IMR-90 (cell line): ENCODE results near the gene VPS8.

Experiments
- BHLHE40 ChIP-seq: fragments of 150-350 bp; IDR thresholded peaks from 2 replicates; pipeline ENCODE4 v1.6.1; 2016; ENCODE audit warnings: mild to moderate bottlenecking, low read depth, low read length
- CEBPB ChIP-seq: IDR thresholded peaks from 2 replicates; pipeline ENCODE4 v1.6.1; 2012; ENCODE audit warnings: low read depth, low read length, improper control_type of control experiment
- CHD1 ChIP-seq: IDR thresholded peaks from 2 replicates; pipeline ENCODE4 v1.6.1; 2012; ENCODE audit warnings: low read depth, low read length, improper control_type of control experiment
- CTCF ChIP-seq: conservative IDR thresholded peaks from 2 replicates; pipeline ENCODE4 v1.5.1; 2012; ENCODE audit warnings: mild to moderate bottlenecking, low read depth, low read length, improper control_type of control experiment
- MAFK ChIP-seq: IDR thresholded peaks from 2 replicates; pipeline ENCODE4 v1.6.1; 2012; ENCODE audit warnings: low read depth, low read length, improper control_type of control experiment
- MAZ ChIP-seq: IDR thresholded peaks from 2 replicates; pipeline ENCODE4 v1.6.1; 2012; ENCODE audit warnings: low read depth, mild to moderate bottlenecking, low read length, improper control_type of control experiment, moderate library complexity, borderline replicate concordance
- POLR2A ChIP-seq: IDR thresholded peaks from 2 replicates; pipeline ENCODE4 v1.6.1; 2012; ENCODE audit warnings: mild to moderate bottlenecking, low read depth, low read length
- RAD21 ChIP-seq: IDR thresholded peaks from 2 replicates; pipeline ENCODE4 v1.6.1; 2012; ENCODE audit warnings: low read length, improper control_type of control experiment
- RFX5 ChIP-seq: IDR thresholded peaks from 2 replicates; pipeline ENCODE4 v1.8.0; 2012; ENCODE audit warnings: low read depth, mild to moderate bottlenecking, low read length, moderate library complexity
- TF ChIP-seq, protein P1 (sequence below): fragments of 150-350 bp; IDR thresholded peaks from 2 replicates; pipeline ENCODE4 v1.6.1; 2016; ENCODE audit warnings: low read depth, mild to moderate bottlenecking, low read length, moderate library complexity, borderline replicate concordance
- TF ChIP-seq, protein P2 (sequence below): fragments of 150-350 bp; IDR thresholded peaks from 2 replicates; pipeline ENCODE4 v1.6.1; 2017; ENCODE audit warnings: mild to moderate bottlenecking, antibody characterized with exemption, low read length, low read depth

DNA sequence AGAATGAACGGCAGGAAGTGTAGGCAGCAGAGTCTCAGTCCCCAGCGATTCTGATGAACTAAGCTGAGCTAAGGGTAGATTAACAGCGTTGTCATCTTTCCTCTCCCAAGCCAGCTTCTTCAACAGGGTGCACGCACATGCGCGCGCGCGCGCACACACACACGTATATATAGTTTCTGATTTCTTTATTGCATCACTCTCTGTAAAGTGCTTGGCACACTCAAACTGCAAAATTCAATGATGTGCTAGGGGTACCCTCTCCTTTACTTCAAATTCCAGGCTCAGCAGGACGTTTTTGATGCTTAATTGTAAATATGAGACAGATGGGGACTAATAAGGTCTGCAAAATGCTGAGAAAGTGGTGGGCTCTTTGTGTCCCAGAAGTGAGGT, 26.1 kb upstream of the VPS8 start:
- TF ChIP-seq CTCF, result no peak
- TF ChIP-seq CHD1, result no peak
- no peak for TF ChIP-seq POLR2A
- TF ChIP-seq RAD21, result no peak
- TF ChIP-seq BHLHE40, result no peak
- TF ChIP-seq, protein P1, sequence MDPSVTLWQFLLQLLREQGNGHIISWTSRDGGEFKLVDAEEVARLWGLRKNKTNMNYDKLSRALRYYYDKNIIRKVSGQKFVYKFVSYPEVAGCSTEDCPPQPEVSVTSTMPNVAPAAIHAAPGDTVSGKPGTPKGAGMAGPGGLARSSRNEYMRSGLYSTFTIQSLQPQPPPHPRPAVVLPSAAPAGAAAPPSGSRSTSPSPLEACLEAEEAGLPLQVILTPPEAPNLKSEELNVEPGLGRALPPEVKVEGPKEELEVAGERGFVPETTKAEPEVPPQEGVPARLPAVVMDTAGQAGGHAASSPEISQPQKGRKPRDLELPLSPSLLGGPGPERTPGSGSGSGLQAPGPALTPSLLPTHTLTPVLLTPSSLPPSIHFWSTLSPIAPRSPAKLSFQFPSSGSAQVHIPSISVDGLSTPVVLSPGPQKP, result no peak
- TF ChIP-seq CEBPB, result peak; percentile 55; the same call in 1 of the 2 replicates
- TF ChIP-seq, protein P2, sequence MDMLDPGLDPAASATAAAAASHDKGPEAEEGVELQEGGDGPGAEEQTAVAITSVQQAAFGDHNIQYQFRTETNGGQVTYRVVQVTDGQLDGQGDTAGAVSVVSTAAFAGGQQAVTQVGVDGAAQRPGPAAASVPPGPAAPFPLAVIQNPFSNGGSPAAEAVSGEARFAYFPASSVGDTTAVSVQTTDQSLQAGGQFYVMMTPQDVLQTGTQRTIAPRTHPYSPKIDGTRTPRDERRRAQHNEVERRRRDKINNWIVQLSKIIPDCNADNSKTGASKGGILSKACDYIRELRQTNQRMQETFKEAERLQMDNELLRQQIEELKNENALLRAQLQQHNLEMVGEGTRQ, result no peak
- TF ChIP-seq MAFK, result no peak
- TF ChIP-seq MAZ, result no peak
- no peak for TF ChIP-seq RFX5
